ENCODE results near the gene FBXL2.

GRCh38 chr3:33426068-33426467 is 148.8 kb downstream of the FBXL2 start:
- no peak for TF ChIP-seq POLR2A (IDR thresholded peaks at IDR 0.05; ENCODE audit: low read length)
- no peak for TF ChIP-seq GATA1 (IDR thresholded peaks at IDR 0.05; ENCODE audit: low read depth, low read length)

Data from erythroblast (primary cell).